Neural crest cell (in vitro differentiated cells): ENCODE data around the gene ZNF787. TPM values are rescaled to one million over a fixed set of nuclear protein-coding genes. Genes with fewer than 3 reads are reported as not detected.

Experiments
- DNase-seq: peaks from one replicate; pipeline ENCODE4 v3.0.0; 2021; ENCODE audit warnings: low read depth, mixed read lengths, low spot score
- H3K27ac Mint-ChIP-seq: one replicate; pipeline ENCODE4 v1.8.0; 2021; ENCODE audit warnings: mild to moderate bottlenecking, mixed read lengths; ENCODE audit not compliant: unreplicated experiment
- H3K27me3 Mint-ChIP-seq: 2 replicates; pipeline ENCODE4 v1.8.0; 2021; ENCODE audit warnings: low read depth, mild to moderate bottlenecking, mixed read lengths
- H3K36me3 Mint-ChIP-seq: 2 replicates; pipeline ENCODE4 v1.8.0; 2021; ENCODE audit warnings: low read depth, mild to moderate bottlenecking, mixed read lengths
- H3K4me1 Mint-ChIP-seq: 2 replicates; pipeline ENCODE4 v1.8.0; 2021; ENCODE audit warnings: mixed read lengths
- H3K4me3 Mint-ChIP-seq: one replicate; pipeline ENCODE4 v1.8.0; 2021; ENCODE audit warnings: mild to moderate bottlenecking, mixed read lengths
- H3K9me3 Mint-ChIP-seq: 2 replicates; pipeline ENCODE4 v1.8.0; 2021; ENCODE audit warnings: mixed read lengths
- total RNA-seq: library from RNA; stranded (reverse); gene quantifications from 2 replicates; pipeline ENCODE4 v1.2.1, GENCODE V29; 2021
- TF ChIP-seq, protein P1 (sequence below): fragments of 200-600 bp; sonication (generic); conservative IDR thresholded peaks from 2 replicates; pipeline ENCODE4 v1.5.0; 2021; ENCODE audit warnings: antibody characterized with exemption, mild to moderate bottlenecking

The ZNF787 gene
- total RNA-seq, 1 donor from 2014 or later: 48.1 TPM

DNA sequence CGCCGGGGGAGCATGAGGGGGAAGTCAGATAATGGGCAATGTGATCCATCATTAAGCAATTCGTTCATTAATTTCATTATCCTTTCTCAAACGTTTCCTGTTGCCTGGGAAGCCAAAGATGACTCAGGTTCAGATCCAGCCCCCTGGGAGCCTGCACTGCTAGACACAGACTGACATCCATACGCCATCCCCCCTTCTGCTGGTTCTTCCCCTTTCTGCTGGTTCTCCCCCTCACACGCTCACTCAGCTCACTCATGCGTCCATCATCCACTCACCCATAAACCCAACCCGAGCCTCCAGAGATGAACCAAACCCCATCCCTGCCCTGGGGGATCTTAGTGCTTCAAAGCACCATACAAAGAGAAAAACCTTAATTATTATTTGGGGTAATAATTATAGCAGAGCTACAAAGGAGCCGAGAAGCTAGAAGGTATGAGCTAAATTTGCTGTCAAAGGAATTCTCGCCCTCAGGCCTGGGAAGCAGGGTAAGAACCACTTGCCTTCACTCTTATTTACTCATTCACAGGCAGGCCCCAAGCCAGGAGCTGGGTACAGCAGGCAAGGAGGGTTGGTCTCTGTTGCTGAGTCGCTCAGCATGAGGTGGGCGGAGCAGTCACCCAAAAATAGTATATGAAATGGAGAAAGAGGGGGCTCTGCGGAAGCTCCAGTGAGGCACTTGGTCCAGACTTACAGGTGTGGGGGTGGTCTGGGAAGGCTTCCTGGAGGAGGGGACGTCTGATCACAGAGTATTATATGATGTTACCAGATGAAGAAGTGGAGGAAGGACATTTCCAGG, 13.0 kb upstream of the ZNF787 start:
- Mint-ChIP-seq H3K4me3 (peak overlapping the region; percentile 51), H3K4me1 (peaks cover 8% of the 10 kb centered on the region), H3K36me3 (no peaks in the 10 kb centered on the region), H3K27ac (no peak overlapping the region), H3K9me3 (no peaks in the 10 kb centered on the region), H3K27me3 (no peaks in the 10 kb centered on the region)
- no peak for DNase-seq
- TF ChIP-seq, protein P1, sequence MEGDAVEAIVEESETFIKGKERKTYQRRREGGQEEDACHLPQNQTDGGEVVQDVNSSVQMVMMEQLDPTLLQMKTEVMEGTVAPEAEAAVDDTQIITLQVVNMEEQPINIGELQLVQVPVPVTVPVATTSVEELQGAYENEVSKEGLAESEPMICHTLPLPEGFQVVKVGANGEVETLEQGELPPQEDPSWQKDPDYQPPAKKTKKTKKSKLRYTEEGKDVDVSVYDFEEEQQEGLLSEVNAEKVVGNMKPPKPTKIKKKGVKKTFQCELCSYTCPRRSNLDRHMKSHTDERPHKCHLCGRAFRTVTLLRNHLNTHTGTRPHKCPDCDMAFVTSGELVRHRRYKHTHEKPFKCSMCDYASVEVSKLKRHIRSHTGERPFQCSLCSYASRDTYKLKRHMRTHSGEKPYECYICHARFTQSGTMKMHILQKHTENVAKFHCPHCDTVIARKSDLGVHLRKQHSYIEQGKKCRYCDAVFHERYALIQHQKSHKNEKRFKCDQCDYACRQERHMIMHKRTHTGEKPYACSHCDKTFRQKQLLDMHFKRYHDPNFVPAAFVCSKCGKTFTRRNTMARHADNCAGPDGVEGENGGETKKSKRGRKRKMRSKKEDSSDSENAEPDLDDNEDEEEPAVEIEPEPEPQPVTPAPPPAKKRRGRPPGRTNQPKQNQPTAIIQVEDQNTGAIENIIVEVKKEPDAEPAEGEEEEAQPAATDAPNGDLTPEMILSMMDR: no peak

DNA sequence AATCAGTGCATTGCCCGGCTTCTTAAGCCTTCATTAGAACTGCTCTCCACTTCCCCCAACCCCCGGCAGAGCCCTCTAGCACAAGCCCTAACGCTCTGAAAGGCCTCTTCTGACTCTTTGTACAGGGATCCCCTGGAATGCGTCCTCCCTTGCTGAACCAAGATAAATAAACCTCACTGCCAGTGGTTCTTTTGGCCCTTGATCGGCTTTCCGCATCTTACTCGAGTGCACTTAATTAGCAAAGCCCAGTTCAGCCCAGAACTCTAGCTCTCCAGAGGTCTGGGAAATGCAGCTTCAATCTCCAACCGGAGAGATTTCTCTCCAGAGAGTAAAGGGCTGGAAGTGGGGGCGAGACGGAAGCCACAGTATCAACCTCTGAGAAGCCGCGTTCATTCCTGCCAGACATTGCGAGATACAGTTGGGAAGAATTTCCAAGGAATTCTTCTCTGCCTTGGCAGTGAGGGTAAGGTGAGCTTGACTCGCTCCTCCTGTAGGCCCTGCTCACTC, 11.3 kb upstream of the ZNF787 start:
- DNase-seq: no peak
- TF ChIP-seq, protein P1: no peak
- Mint-ChIP-seq H3K9me3 (no peaks in the 10 kb centered on the region), H3K4me1 (peaks cover 8% of the 10 kb centered on the region), H3K36me3 (no peaks in the 10 kb centered on the region), H3K4me3 (no peak overlapping the region), H3K27ac (no peak overlapping the region), H3K27me3 (no peaks in the 10 kb centered on the region)

DNA sequence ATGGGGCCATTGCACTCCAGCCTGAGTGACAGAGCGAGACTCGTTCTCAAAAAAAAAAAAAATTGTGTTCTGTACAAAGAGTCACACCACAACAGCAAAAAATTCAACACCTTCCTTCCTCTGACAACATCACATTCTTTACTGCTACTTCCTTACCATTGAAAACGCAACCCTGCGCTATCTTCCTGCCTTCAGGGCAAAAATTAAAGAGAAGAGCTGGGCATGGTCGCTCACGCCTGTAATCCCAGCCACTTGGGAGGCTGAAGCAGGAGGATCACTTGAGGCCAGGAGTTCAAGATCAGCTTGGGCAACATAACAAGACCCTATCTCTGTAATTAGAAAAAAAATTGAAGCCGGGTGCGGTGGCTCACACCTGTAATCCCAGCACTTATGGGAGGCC, 10.6 kb upstream of the ZNF787 start:
- Mint-ChIP-seq H3K27ac (no peak overlapping the region), H3K4me3 (no peak overlapping the region), H3K36me3 (no peaks in the 10 kb centered on the region), H3K9me3 (no peaks in the 10 kb centered on the region), H3K4me1 (peaks cover 8% of the 10 kb centered on the region), H3K27me3 (no peaks in the 10 kb centered on the region)
- DNase-seq: no peak
- TF ChIP-seq, protein P1: no peak

DNA sequence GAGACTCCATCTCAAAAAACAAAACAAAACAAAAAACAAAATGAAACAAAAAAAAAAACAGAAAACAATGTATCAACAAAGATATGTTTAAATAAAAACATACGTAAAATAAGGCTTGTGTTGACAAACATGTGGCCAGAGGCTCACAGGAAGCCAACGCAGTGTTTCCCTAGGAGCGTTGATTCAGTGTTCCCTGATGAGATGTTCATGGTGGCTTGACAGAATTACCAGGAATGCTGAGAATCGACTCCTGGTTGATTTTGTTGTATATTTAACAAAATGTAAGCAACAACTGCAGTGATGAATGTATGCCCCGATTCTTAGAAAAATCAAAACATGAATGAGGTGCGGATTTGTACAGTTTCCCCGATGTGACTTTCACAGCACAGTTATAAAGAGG, 8.9 kb upstream of the ZNF787 start:
- TF ChIP-seq, protein P1: no peak
- no peak for DNase-seq
- no peaks in the 10 kb centered on the region for H3K9me3 Mint-ChIP-seq

DNA sequence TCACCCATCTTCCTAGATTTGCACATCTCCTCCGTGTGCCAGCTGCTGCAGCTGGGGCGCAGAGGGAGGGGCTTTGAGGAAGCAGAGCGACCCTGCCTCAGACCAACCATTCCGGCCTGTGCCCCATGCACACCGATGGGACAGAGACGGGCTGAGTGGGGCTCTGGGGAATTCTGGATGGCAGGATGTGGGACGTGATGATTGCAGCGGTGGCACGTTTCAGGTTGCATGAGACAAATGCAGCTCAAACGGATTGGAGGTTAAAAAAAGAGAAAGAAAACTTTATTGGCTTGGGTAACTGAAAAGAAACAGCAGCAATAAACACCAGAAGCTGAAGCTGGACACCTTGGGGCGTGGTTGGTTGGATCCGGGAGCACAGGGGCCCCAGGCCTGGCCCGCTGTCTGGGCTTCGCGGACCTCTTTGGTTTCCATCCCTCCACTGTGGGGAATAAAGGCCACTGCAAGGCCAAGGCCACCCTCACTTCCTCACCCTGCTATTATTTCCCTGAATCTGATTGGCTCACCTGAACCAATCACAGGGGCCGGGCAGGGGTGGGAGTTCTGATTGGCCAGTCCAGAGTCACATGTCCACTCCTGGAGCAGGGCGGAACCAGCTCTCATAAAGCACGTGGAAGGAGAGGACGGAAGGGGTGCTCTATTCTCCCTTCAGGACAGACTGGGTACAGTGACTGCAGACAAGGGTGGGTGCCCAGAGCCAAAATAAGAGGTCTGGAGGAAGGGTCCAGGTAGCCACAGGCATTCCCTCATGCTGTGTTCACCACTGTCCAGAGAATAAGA, 6.1 kb upstream of the ZNF787 start:
- TF ChIP-seq, protein P1: no peak
- no peaks in the 10 kb centered on the region for H3K9me3 Mint-ChIP-seq
- H3K4me3 Mint-ChIP-seq: no peak overlapping the region
- no peak overlapping the region for H3K27ac Mint-ChIP-seq
- H3K36me3 Mint-ChIP-seq: no peaks in the 10 kb centered on the region
- peaks cover 6% of the 10 kb centered on the region for H3K4me1 Mint-ChIP-seq
- DNase-seq: no peak
- H3K27me3 Mint-ChIP-seq: no peaks in the 10 kb centered on the region

More for the DNA sequence above, 8.9 kb upstream of the ZNF787 start:
- no peak overlapping the region for H3K4me3 Mint-ChIP-seq
- no peaks in the 10 kb centered on the region for H3K36me3 Mint-ChIP-seq
- peaks cover 7% of the 10 kb centered on the region for H3K4me1 Mint-ChIP-seq
- no peaks in the 10 kb centered on the region for H3K27me3 Mint-ChIP-seq
- no peak overlapping the region for H3K27ac Mint-ChIP-seq
